ENCODE results near the gene PALS2. TPM values are rescaled to one million over a fixed set of nuclear protein-coding genes. Genes with fewer than 3 reads are reported as not detected.
A peak's percentile ranks its signal among the peaks of the same experiment; 100 is the strongest.

The PALS2 gene, protein sequence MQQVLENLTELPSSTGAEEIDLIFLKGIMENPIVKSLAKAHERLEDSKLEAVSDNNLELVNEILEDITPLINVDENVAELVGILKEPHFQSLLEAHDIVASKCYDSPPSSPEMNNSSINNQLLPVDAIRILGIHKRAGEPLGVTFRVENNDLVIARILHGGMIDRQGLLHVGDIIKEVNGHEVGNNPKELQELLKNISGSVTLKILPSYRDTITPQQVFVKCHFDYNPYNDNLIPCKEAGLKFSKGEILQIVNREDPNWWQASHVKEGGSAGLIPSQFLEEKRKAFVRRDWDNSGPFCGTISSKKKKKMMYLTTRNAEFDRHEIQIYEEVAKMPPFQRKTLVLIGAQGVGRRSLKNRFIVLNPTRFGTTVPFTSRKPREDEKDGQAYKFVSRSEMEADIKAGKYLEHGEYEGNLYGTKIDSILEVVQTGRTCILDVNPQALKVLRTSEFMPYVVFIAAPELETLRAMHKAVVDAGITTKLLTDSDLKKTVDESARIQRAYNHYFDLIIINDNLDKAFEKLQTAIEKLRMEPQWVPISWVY
- 1 to 10 TPM; 8.2 to 9.0 TPM for total RNA-seq

DNA sequence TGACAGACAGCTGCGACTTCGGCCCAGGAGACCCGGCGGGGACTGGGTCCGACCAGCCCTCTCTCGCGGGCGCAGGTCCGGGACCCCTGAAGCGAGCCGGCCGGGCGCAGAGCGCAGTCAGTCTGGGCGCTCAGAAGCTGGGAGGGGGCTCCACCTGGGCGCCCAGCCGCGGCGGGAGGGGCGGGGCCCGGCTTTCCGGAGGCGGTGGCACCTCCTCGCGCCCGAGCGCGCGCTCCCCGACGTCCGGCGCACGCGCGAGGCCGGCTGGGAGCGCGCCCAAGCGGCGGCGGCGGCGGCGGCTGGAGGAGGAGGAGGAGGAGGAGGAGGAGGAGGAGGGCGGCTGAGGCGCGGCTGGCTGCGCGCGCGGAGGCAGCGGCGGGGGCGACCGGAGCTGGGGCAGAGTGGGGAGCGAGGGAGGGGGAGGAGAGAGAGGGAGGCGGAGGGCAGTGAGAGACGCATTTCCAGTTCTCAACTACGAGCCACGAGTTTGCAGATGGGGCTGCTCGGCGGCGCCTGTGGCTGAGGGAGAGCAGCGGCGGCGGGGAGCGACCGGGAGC lies at the start of gene PALS2:
TSS of gene PALS2 (plus strand) at position 456 of the 557 bp plus-strand sequence. CDS start 50,216 bp downstream, outside the sequence.
- H3K36me3 ChIP-seq: no peaks in the 10 kb centered on the region
- H3K4me3 ChIP-seq: peak within 1 kb of the TSS; percentile 69 to 71
- no peaks in the 10 kb centered on the region for H3K27me3 ChIP-seq
- TF ChIP-seq, protein P1, sequence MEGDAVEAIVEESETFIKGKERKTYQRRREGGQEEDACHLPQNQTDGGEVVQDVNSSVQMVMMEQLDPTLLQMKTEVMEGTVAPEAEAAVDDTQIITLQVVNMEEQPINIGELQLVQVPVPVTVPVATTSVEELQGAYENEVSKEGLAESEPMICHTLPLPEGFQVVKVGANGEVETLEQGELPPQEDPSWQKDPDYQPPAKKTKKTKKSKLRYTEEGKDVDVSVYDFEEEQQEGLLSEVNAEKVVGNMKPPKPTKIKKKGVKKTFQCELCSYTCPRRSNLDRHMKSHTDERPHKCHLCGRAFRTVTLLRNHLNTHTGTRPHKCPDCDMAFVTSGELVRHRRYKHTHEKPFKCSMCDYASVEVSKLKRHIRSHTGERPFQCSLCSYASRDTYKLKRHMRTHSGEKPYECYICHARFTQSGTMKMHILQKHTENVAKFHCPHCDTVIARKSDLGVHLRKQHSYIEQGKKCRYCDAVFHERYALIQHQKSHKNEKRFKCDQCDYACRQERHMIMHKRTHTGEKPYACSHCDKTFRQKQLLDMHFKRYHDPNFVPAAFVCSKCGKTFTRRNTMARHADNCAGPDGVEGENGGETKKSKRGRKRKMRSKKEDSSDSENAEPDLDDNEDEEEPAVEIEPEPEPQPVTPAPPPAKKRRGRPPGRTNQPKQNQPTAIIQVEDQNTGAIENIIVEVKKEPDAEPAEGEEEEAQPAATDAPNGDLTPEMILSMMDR (IDR thresholded peaks at IDR 0.05): no peak
- H3K27ac ChIP-seq: peak within 1 kb of the TSS; percentile 76 to 84
- peaks cover 0 to 14% of the 10 kb centered on the region in 2 donors for H3K4me1 ChIP-seq
- no peaks in the 10 kb centered on the region for H3K9me3 ChIP-seq
- peak; percentile 60 for DNase-seq (ENCODE audit: low spot score)

DNA sequence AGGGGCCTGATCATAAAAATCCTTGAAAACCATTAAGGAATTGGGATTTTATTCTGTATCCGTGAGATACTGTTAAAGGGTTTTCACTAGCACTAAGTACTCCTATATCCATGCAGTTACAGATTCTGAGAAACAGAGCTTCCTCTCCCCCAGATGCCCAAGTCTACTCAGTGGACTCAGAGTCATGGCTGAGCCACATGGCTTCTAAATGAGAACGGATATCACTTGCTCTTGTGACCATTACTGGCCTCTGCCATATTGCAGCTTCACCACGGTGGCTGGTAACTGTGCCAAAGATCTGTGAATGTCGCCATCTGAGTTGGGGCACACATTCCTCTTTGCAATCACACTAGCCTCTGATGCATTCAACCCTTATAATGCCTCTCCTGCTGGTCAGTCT lies 42.0 kb upstream of the PALS2 start:
- DNase-seq (ENCODE audit: low spot score): no peak
- TF ChIP-seq, protein P1 (IDR thresholded peaks at IDR 0.05): no peak
- no peak overlapping the region for H3K4me3 ChIP-seq
- no peaks in the 10 kb centered on the region for H3K27me3 ChIP-seq
- H3K9me3 ChIP-seq: no peaks in the 10 kb centered on the region
- no peaks in the 10 kb centered on the region for H3K4me1 ChIP-seq
- no peak overlapping the region for H3K27ac ChIP-seq
- H3K36me3 ChIP-seq: no peaks in the 10 kb centered on the region

DNA sequence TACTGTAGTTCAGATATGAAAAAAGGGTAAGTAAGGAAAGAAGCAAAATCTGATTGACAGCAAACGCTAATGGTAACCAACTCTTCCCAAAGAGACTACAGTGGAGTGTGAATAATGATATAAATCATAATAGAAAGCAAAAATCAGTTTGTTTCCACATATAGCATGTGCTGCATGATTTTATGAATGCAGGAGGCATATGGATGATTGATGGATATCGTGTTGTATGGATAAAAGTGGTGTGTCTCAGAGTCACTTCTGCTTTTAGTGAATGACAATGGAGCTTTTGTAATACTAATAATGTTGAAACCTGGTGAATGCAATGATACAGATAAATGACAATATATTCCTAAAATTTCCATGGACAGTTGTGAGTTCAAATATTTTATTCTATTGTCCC lies 36.6 kb upstream of the PALS2 start:
- Histone ChIP-seq H3K27ac (no peak overlapping the region), H3K36me3 (no peaks in the 10 kb centered on the region), H3K4me1 (no peaks in the 10 kb centered on the region), H3K4me3 (no peak overlapping the region), H3K9me3 (no peaks in the 10 kb centered on the region), H3K27me3 (no peaks in the 10 kb centered on the region)
- DNase-seq (ENCODE audit: low spot score): no peak
- TF ChIP-seq, protein P1 (IDR thresholded peaks at IDR 0.05): no peak

DNA sequence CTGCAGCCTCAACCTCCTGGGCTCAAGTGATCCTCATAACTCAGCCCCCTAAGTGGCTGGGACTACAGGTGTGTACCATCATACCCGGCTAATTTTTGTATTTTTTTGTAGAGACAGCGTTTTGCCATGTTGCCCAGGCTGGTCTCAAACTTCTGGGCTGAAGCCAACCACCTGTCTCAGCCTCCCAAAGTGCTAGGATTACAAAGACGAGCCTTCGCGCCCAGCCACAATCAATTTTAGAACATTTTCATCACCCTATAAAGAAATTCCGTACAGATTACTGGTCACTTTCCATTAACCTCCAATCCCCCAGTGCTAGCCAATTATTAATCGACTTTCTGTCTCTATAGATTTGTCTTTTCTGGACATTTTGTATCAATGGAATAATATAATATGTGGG lies 32.3 kb upstream of the PALS2 start:
- H3K4me1 ChIP-seq: no peaks in the 10 kb centered on the region
- DNase-seq (ENCODE audit: low spot score): no peak
- H3K27me3 ChIP-seq: no peaks in the 10 kb centered on the region
- H3K27ac ChIP-seq: no peak overlapping the region
- no peak overlapping the region for H3K4me3 ChIP-seq
- no peaks in the 10 kb centered on the region for H3K36me3 ChIP-seq
- TF ChIP-seq, protein P1 (IDR thresholded peaks at IDR 0.05): no peak
- H3K9me3 ChIP-seq: no peaks in the 10 kb centered on the region

DNA sequence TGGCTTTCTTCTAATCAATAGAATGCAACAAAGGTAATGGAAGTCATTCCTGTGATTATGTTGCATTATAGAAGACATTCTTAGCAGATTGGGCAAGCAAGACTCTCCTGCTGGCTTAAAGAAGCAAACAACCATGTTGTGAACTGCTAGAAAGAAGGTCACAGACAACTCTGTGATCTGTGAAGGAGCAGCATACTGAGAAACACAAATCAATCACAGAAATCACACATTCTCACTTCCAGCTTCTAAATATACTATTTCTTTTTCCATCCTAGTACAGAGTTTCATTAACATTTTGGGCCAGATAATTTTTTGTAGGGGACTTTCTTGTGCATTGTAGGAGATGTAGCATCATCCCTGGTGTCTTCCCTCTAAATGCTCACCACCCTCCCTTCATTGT lies 28.0 kb upstream of the PALS2 start:
- H3K27ac ChIP-seq: no peak overlapping the region
- H3K27me3 ChIP-seq: no peaks in the 10 kb centered on the region
- no peaks in the 10 kb centered on the region for H3K4me1 ChIP-seq
- no peaks in the 10 kb centered on the region for H3K9me3 ChIP-seq
- H3K36me3 ChIP-seq: no peaks in the 10 kb centered on the region
- DNase-seq (ENCODE audit: low spot score): no peak
- TF ChIP-seq, protein P1 (IDR thresholded peaks at IDR 0.05): no peak
- no peak overlapping the region for H3K4me3 ChIP-seq

Data from right atrium auricular region (tissue), 2 donors.